Prostate gland (tissue), 2 donors: ENCODE measurements around the gene ATP6V0D1. TPM values are rescaled to one million over a fixed set of nuclear protein-coding genes. Genes with fewer than 3 reads are reported as not detected.

Experiments used
- DNase-seq: peaks from one replicate; pipeline ENCODE4 v3.0.0-alpha.2; 2019; ENCODE audit warnings: low spot score
- H3K27ac ChIP-seq, 2 donors: fragments of 200-600 bp; sonication (generic); 2 replicates each; pipeline ENCODE4 v1.5.1; 2017 to 2019
- H3K27me3 ChIP-seq: fragments of 200-600 bp; sonication (generic); replicated peaks from 2 replicates; pipeline ENCODE4 v1.5.1; 2019; ENCODE audit not compliant: insufficient read depth
- H3K36me3 ChIP-seq, 2 donors: fragments of 200-600 bp; sonication (generic); 1 replicate in 1 of 2; 2 replicates in 1 of 2; pipeline versions ENCODE4 v1.5.1 to v1.8.1; 2017 to 2019
- H3K4me1 ChIP-seq: fragments of 200-600 bp; sonication (generic); replicated peaks from 2 replicates; pipeline ENCODE4 v1.5.1; 2019
- H3K4me3 ChIP-seq, 2 donors: fragments of 200-600 bp; sonication (generic); 2 replicates each; pipeline ENCODE4 v1.5.1; 2017 to 2019
- H3K9me3 ChIP-seq: fragments of 200-600 bp; sonication (generic); 2 replicates; pipeline ENCODE4 v1.5.1; 2017
- CTCF ChIP-seq, 4 experiments: fragments of 200-600 bp in 2 of 4; fragments of 450-650 bp in 2 of 4; sonication (generic) in 2 of 4; IDR thresholded peaks; 1 replicate in 3 of 4; 2 replicates in 1 of 4; pipeline ENCODE4 v1.5.1; 2016 to 2019; ENCODE audit warnings: antibody characterized with exemption in 4 of 4, mild to moderate bottlenecking in 2 of 4, moderate library complexity in 2 of 4
- POLR2A ChIP-seq: fragments of 450-650 bp; IDR thresholded peaks from one replicate; pipeline ENCODE4 v1.6.1; 2016; ENCODE audit warnings: antibody characterized with exemption, mild to moderate bottlenecking
- POLR2AphosphoS5 ChIP-seq: sonication (generic); formaldehyde crosslinking; IDR thresholded peaks from one replicate; pipeline ENCODE4 v1.6.1; 2017; ENCODE audit warnings: antibody characterized with exemption
- WGBS: methylation state at CpG from one replicate; pipeline ENCODE4 v1.1.5; 2018; 5-methylcytosine and 5-hydroxymethylcytosine counted together
- intact Hi-C: fragments of 100-400 bp; cut with DNase I; formaldehyde crosslinking; loops from one replicate; pipeline ENCODE4 v1.14.2; 2022
- total RNA-seq, 2 donors: library from RNA; depleted of rRNA; stranded (reverse); fragments of >200 nt; gene quantifications; one replicate each; pipeline ENCODE4 v1.1.0, GENCODE V29; 2016

The ATP6V0D1 gene
- total RNA-seq, 2 donors from 2014 or later: 98.3 to 138 TPM

DNA sequence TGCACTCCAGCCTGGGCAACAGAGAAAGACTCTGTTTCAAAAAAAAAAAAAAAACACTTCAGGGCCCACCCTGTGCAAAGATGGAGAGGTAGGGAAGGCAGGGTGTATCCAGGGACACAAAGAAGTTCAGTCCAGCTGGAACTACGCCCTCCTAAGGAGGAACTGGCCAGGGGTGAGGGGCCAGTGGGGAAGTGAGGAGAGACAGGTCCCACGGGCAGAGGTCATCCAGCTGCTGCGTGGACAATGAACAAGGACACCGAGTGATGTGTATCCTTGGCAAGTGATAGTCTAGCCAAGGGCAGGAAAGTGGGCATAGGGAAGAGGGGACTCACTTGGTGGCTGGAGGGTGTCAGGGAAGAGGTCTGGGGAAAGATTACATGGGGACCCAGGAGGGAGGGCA lies 38.3 kb upstream of the ATP6V0D1 start:
- Histone ChIP-seq H3K4me3 (no peak overlapping the region), H3K27ac (no peak overlapping the region), H3K36me3 (no peaks in the 10 kb centered on the region), H3K9me3 (no peaks in the 10 kb centered on the region), H3K27me3 (no peaks in the 10 kb centered on the region), H3K4me1 (no peaks in the 10 kb centered on the region)
- no peak for DNase-seq
- TF ChIP-seq POLR2AphosphoS5 (no peak), POLR2A (no peak), CTCF (IDR thresholded peaks at IDR 0.05) (no peak)
- 76% methylated on average over 4 of the region's 4 CpGs for WGBS
- intact Hi-C loops: no loop called here

DNA sequence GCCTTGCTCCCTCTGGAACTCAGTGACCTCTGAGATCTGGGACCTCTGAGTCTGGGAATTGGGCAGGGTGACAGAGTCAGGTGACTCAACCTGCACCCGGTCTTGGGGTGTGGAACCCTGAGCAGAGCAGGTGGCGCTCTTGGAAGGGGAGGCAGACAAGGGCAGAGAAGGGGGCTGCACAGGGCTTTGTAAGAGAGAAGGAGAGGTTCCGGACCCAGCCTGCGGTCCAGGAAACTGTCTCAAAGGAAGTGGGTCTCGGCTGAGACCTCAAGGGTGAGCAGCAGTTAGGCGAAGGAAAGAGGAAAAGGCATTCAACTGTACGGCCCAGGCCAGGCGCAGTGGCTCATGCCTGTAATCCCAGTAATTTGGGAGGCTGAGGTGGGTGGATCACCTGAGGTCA lies 37.7 kb upstream of the ATP6V0D1 start:
- Histone ChIP-seq H3K27me3 (no peaks in the 10 kb centered on the region), H3K4me3 (no peak overlapping the region), H3K4me1 (no peaks in the 10 kb centered on the region), H3K9me3 (no peaks in the 10 kb centered on the region), H3K27ac (no peak overlapping the region), H3K36me3 (no peaks in the 10 kb centered on the region)
- TF ChIP-seq POLR2A (no peak), CTCF (IDR thresholded peaks at IDR 0.05) (no peak), POLR2AphosphoS5 (no peak)
- WGBS: 79% methylated on average over 8 of the region's 8 CpGs
- intact Hi-C loops: no loop called here
- no peak for DNase-seq

DNA sequence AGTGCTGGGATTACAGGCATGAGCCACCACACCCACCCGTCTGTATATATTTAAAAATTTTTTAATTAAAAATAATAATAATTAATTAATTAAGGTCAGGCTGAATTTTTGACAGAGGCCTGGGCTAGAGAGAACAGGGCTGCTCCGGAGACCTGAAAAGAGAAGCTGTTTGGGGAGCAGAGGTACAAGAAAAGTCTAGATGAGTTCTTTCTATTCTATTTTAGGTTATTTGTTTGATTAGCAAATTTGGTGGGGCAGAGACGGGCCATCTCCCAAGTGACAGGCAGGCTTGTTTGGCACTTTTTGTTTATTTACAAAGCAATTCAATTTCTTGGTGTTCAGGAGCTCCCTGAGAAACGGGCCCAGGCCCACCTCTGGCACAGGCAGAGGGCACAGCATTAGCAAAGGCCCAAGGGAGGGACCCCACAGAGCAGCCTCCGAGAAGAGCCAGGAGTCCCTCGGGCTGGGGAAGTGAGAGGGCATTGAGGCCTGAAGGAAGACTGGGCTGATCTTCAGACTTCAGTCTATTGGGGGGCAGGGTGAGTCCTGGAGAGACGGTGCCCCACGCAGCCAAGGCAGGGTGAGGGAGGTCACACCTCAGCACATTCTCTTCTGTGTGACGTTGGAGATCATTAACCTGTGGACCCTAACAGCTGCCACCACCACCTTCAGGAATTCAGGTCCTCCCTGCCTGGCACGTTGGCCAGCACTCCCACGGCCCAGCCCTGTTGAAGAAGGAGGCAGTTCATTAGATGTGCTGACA lies 36.9 kb upstream of the ATP6V0D1 start:
- H3K36me3 ChIP-seq: no peaks in the 10 kb centered on the region
- TF ChIP-seq POLR2AphosphoS5 (no peak), CTCF (IDR thresholded peaks at IDR 0.05) (no peak), POLR2A (no peak)
- no peak overlapping the region for H3K4me3 ChIP-seq
- no peak for DNase-seq
- intact Hi-C loops: no loop called here
- no peaks in the 10 kb centered on the region for H3K9me3 ChIP-seq
- no peaks in the 10 kb centered on the region for H3K4me1 ChIP-seq
- WGBS: 64% methylated on average over 11 of the region's 11 CpGs
- no peak overlapping the region for H3K27ac ChIP-seq
- no peaks in the 10 kb centered on the region for H3K27me3 ChIP-seq

GRCh38 chr16:67517155-67517445 lies 36.1 kb upstream of the ATP6V0D1 start:
- 89% methylated on average over 3 of the region's 3 CpGs for WGBS
- Histone ChIP-seq H3K9me3 (no peaks in the 10 kb centered on the region), H3K27ac (no peak overlapping the region), H3K27me3 (no peaks in the 10 kb centered on the region), H3K4me3 (no peak overlapping the region), H3K4me1 (no peaks in the 10 kb centered on the region), H3K36me3 (no peaks in the 10 kb centered on the region)
- intact Hi-C loops: no loop called here
- TF ChIP-seq POLR2A (no peak), POLR2AphosphoS5 (no peak), CTCF (IDR thresholded peaks at IDR 0.05) (no peak)
- no peak for DNase-seq
